ENCODE results near the gene PLGLB1.
"Not testable (repeated sequence)": the region's sequence is repeated elsewhere in the genome, so short reads cannot be mapped to it uniquely, and the experiment has no call there.

- TF ChIP-seq EZH2phosphoT487, EZH2 (IDR thresholded peaks at IDR 0.05): not testable (repeated sequence)
- TF ChIP-seq, protein P1, sequence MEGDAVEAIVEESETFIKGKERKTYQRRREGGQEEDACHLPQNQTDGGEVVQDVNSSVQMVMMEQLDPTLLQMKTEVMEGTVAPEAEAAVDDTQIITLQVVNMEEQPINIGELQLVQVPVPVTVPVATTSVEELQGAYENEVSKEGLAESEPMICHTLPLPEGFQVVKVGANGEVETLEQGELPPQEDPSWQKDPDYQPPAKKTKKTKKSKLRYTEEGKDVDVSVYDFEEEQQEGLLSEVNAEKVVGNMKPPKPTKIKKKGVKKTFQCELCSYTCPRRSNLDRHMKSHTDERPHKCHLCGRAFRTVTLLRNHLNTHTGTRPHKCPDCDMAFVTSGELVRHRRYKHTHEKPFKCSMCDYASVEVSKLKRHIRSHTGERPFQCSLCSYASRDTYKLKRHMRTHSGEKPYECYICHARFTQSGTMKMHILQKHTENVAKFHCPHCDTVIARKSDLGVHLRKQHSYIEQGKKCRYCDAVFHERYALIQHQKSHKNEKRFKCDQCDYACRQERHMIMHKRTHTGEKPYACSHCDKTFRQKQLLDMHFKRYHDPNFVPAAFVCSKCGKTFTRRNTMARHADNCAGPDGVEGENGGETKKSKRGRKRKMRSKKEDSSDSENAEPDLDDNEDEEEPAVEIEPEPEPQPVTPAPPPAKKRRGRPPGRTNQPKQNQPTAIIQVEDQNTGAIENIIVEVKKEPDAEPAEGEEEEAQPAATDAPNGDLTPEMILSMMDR (IDR thresholded peaks at IDR 0.05): not testable (repeated sequence)
Measured at GRCh38 chr2:87023988-87024615, 2.5 kb upstream of the PLGLB1 start.
